HT1080 (cell line): ENCODE results near the gene CAPN13. TPM values are rescaled to one million over a fixed set of nuclear protein-coding genes. Genes with fewer than 3 reads are reported as not detected.

Experiments
- DNase-seq: peaks from one replicate; pipeline ENCODE4 v3.0.0-alpha.2; 2015; ENCODE audit warnings: low read depth
- polyA plus RNA-seq, 2 experiments: library from polyadenylated mRNA; depleted of rRNA; stranded (reverse); fragments of >200 nt; gene quantifications; 2 replicates each; pipeline ENCODE4 v1.2.3, GENCODE V29; 2015
- total RNA-seq: library from RNA; depleted of rRNA; stranded (reverse); fragments of >200 nt; shearing (Covaris generic); gene quantifications from 2 replicates; pipeline ENCODE4 v1.2.3, GENCODE V29; 2014; rRNA removed

The CAPN13 gene
- not detected in 2 replicates for total RNA-seq
- not detected in 2 replicates for polyA plus RNA-seq (2015; cell fraction: cytosol; rRNA removed)
- not detected in 2 replicates for polyA plus RNA-seq (2015; cell fraction: nucleus; rRNA removed)

GRCh38 chr2:30807249-30807648 is at the start of gene CAPN13:
Gene CAPN13, minus strand, starts transcription at chr2:30807446. Its CDS starts 20,121 bp downstream, at chr2:30787325.
- DNase-seq, result no peak

- DNase-seq, result no peak
Observed at GRCh38 chr2:30847841-30848240, 40.6 kb upstream of the CAPN13 start.

- no peak for DNase-seq
Observed at GRCh38 chr2:30847329-30847728, 40.1 kb upstream of the CAPN13 start.

GRCh38 chr2:30828586-30828985 is 21.3 kb upstream of the CAPN13 start:
- DNase-seq, result no peak

- DNase-seq, result no peak
Observed at GRCh38 chr2:30826916-30827315, 19.7 kb upstream of the CAPN13 start.

GRCh38 chr2:30826481-30826880 is 19.2 kb upstream of the CAPN13 start:
- no peak for DNase-seq

- no peak for DNase-seq
Observed at GRCh38 chr2:30823452-30823851, 16.2 kb upstream of the CAPN13 start.

GRCh38 chr2:30821960-30822359 is 14.7 kb upstream of the CAPN13 start:
- DNase-seq, result no peak

GRCh38 chr2:30820381-30821055 is 13.3 kb upstream of the CAPN13 start:
- DNase-seq, result no peak

GRCh38 chr2:30809938-30810337 is 2.7 kb upstream of the CAPN13 start:
- no peak for DNase-seq

GRCh38 chr2:30808695-30809094 is 1.4 kb upstream of the CAPN13 start:
- no peak for DNase-seq

GRCh38 chr2:30803281-30803680 is 4.0 kb downstream of the CAPN13 start:
- DNase-seq, result no peak

GRCh38 chr2:30802611-30803010 is 4.6 kb downstream of the CAPN13 start:
- no peak for DNase-seq

GRCh38 chr2:30801821-30802455 is 5.3 kb downstream of the CAPN13 start:
- no peak for DNase-seq

- DNase-seq, result no peak
Observed at GRCh38 chr2:30800159-30800558, 7.1 kb downstream of the CAPN13 start.

- DNase-seq, result no peak
Observed at GRCh38 chr2:30799366-30799765, 7.9 kb downstream of the CAPN13 start.

GRCh38 chr2:30798536-30798991 is 8.7 kb downstream of the CAPN13 start:
- DNase-seq, result no peak

GRCh38 chr2:30797381-30798015 is 9.7 kb downstream of the CAPN13 start:
- DNase-seq, result no peak

- DNase-seq, result no peak
Observed at GRCh38 chr2:30796699-30797098, 10.5 kb downstream of the CAPN13 start.

- DNase-seq, result no peak
Observed at GRCh38 chr2:30792521-30792920, 14.7 kb downstream of the CAPN13 start.

GRCh38 chr2:30790879-30791278 is 16.4 kb downstream of the CAPN13 start:
- DNase-seq, result no peak

GRCh38 chr2:30789670-30790210 is 17.5 kb downstream of the CAPN13 start:
- no peak for DNase-seq
